ENCODE measurements around the gene ANKMY1.

- TF ChIP-seq CTCF (IDR thresholded peaks at IDR 0.05): no peak
- no peak for TF ChIP-seq POLR2A (IDR thresholded peaks at IDR 0.05)
Measured at GRCh38 chr2:240443891-240444301, 113.9 kb downstream of the ANKMY1 start.

Measured in lower leg skin (tissue), 3 donors.